ENCODE measurements around the gene ATMIN. TPM values are rescaled to one million over a fixed set of nuclear protein-coding genes. Genes with fewer than 3 reads are reported as not detected.
A peak's percentile ranks its signal among the peaks of the same experiment; 100 is the strongest.

The ATMIN gene
- 10 to 100 TPM; 25.8 to 46.4 (median 35.5) TPM for total RNA-seq
- 10 to 100 TPM; 10.1 to 45.7 (median 11.1) TPM for polyA plus RNA-seq
- long read RNA-seq, donor 1, full-length matches to known transcripts = 6 of 6 reads
- long read RNA-seq, donor 1, partial matches to known transcripts = 0 of 6 reads
- long read RNA-seq, donor 1, other reads (novel, unspliced or antisense) = 0 of 6 reads
- long read RNA-seq, donor 2, full-length matches to known transcripts = 5 of 5 reads
- long read RNA-seq, donor 2, partial matches to known transcripts = 0 of 5 reads
- long read RNA-seq, donor 2, other reads (novel, unspliced or antisense) = 0 of 5 reads
- long read RNA-seq, donor 3, full-length matches to known transcripts = 12 of 12 reads
- long read RNA-seq, donor 3, partial matches to known transcripts = 0 of 12 reads
- long read RNA-seq, donor 3, other reads (novel, unspliced or antisense) = 0 of 12 reads
- long read RNA-seq, donor 4, partial matches to known transcripts = 3 of 3 reads
- long read RNA-seq, donor 4, other reads (novel, unspliced or antisense) = 0 of 3 reads
- long read RNA-seq, donor 5, full-length matches to known transcripts = 65 of 72 reads
- long read RNA-seq, donor 5, partial matches to known transcripts = 1 of 72 reads
- long read RNA-seq, donor 5, other reads (novel, unspliced or antisense) = 6 of 72 reads
- long read RNA-seq, donor 6, full-length matches to known transcripts = 1 of 3 reads
- long read RNA-seq, donor 6, partial matches to known transcripts = 1 of 3 reads
- long read RNA-seq, donor 6, other reads (novel, unspliced or antisense) = 1 of 3 reads
- long read RNA-seq, donor 7, full-length matches to known transcripts = 4 of 4 reads
- long read RNA-seq, donor 7, partial matches to known transcripts = 0 of 4 reads
- long read RNA-seq, donor 7, other reads (novel, unspliced or antisense) = 0 of 4 reads
- long read RNA-seq, donor 8, full-length matches to known transcripts = 22 of 22 reads
- long read RNA-seq, donor 8, partial matches to known transcripts = 0 of 22 reads
- long read RNA-seq, donor 8, other reads (novel, unspliced or antisense) = 0 of 22 reads
- long read RNA-seq, donor 9, full-length matches to known transcripts = 10 of 10 reads
- long read RNA-seq, donor 9, partial matches to known transcripts = 0 of 10 reads
- long read RNA-seq, donor 9, other reads (novel, unspliced or antisense) = 0 of 10 reads
- long read RNA-seq, donor 10, full-length matches to known transcripts = 8 of 8 reads
- long read RNA-seq, donor 10, partial matches to known transcripts = 0 of 8 reads
- long read RNA-seq, donor 10, other reads (novel, unspliced or antisense) = 0 of 8 reads

- TF ChIP-seq CTCF (IDR thresholded peaks at IDR 0.05) (peak; percentile 69 to 98 (median 94)), POLR2A (IDR thresholded peaks at IDR 0.05) (peak in 1 of 2 donors; percentile 28)
- H3K27me3 ChIP-seq = no peaks in the 10 kb centered on the region
- peaks cover 9 to 20% of the 10 kb centered on the region in 2 donors for H3K4me1 ChIP-seq (replicated peaks in 1 of 2)
- WGBS, 4 donors = 5 to 42% (median 15%) methylated on average over 6 to 54 of the region's 54 CpGs
- H3K4me3 ChIP-seq = peak within 1 kb of the TSS in 3 of 4 donors; percentile 19 to 98 (median 43)
- intact Hi-C loops (cut with DNase I) = loop anchor here (5.0 to 10.0 kb wide), 2 partner anchors 59 to 702 kb away; partner anchors contain the start of gene GCSH (in 1 of the 2)
- H3K9me3 ChIP-seq (replicated peaks in 1 of 3) = no peaks in the 10 kb centered on the region
- no peaks in the 10 kb centered on the region for H3K36me3 ChIP-seq (replicated peaks in 1 of 2)
- DNase-seq = peak; percentile 78 to 90 (median 86)
- peak within 1 kb of the TSS in 3 of 5 donors; percentile 68 to 94 (median 78) for H3K27ac ChIP-seq
These were observed at the start of gene ATMIN for GRCh38 chr16:81035398-81035974. ATMIN (plus strand) TSS chr16:81035842; CDS start chr16:81035871, 29 bp downstream.

- Histone ChIP-seq H3K4me1 (replicated peaks in 1 of 2) (peaks cover 0 to 8% of the 10 kb centered on the region in 2 donors), H3K4me3 (no peak overlapping the region), H3K36me3 (replicated peaks in 1 of 2) (no peaks in the 10 kb centered on the region), H3K27ac (no peak overlapping the region), H3K27me3 (no peaks in the 10 kb centered on the region), H3K9me3 (replicated peaks in 1 of 3) (no peaks in the 10 kb centered on the region)
- DNase-seq = peak in 1 of 7 donors; percentile 21
- intact Hi-C loops (cut with DNase I) = no loop called here
- WGBS, 4 donors = 53 to 70% (median 61%) methylated on average over 2 of the region's 2 CpGs
- TF ChIP-seq POLR2A (IDR thresholded peaks at IDR 0.05) = no peak
- no peak for TF ChIP-seq CTCF (IDR thresholded peaks at IDR 0.05)
These were observed 49.1 kb upstream of the ATMIN start for GRCh38 chr16:80986557-80986956.

- intact Hi-C loops (cut with DNase I) = no loop called here
- 72 to 84% (median 77%) methylated on average over 7 of the region's 7 CpGs for WGBS, 4 donors
- no peak for DNase-seq
- no peak overlapping the region for H3K27ac ChIP-seq
- H3K27me3 ChIP-seq = no peaks in the 10 kb centered on the region
- H3K4me3 ChIP-seq = no peak overlapping the region
- no peaks in the 10 kb centered on the region for H3K9me3 ChIP-seq (replicated peaks in 1 of 3)
- H3K36me3 ChIP-seq (replicated peaks in 1 of 2) = no peaks in the 10 kb centered on the region
- peaks cover 0 to 18% of the 10 kb centered on the region in 2 donors for H3K4me1 ChIP-seq (replicated peaks in 1 of 2)
- TF ChIP-seq POLR2A (IDR thresholded peaks at IDR 0.05) = no peak
- no peak for TF ChIP-seq CTCF (IDR thresholded peaks at IDR 0.05)
These were observed 46.9 kb upstream of the ATMIN start for GRCh38 chr16:80988756-80989155.
